NCI-H1694 (cell line): ENCODE data around the gene FTCD.

Experiments used
- DNase-seq: peaks from one replicate; lab custom pipeline; 2025; lab: John Stamatoyannopoulos, UW

Gene FTCD

GRCh38 chr21:46154155-46154954 lies 1.0 kb downstream of the FTCD start:
- no peak for DNase-seq

GRCh38 chr21:46153247-46154154 lies 1.9 kb downstream of the FTCD start:
- peak; percentile 65 for DNase-seq

- DNase-seq, result no peak
Measured at GRCh38 chr21:46152927-46153246, 2.5 kb downstream of the FTCD start.

GRCh38 chr21:46151989-46152926 lies 3.1 kb downstream of the FTCD start:
- DNase-seq, result no peak

- no peak for DNase-seq
Measured at GRCh38 chr21:46151261-46151988, 4.0 kb downstream of the FTCD start.

- DNase-seq, result no peak
Measured at GRCh38 chr21:46150491-46151121, 4.8 kb downstream of the FTCD start.

- no peak for DNase-seq
Measured at GRCh38 chr21:46150073-46150472, 5.3 kb downstream of the FTCD start.

- no peak for DNase-seq
Measured at GRCh38 chr21:46149205-46149901, 6.0 kb downstream of the FTCD start.

- DNase-seq, result no peak
Measured at GRCh38 chr21:46148106-46148505, 7.3 kb downstream of the FTCD start.

- DNase-seq, result peak; percentile 51
Measured at GRCh38 chr21:46147429-46147828, 8.0 kb downstream of the FTCD start.

GRCh38 chr21:46146856-46147255 lies 8.5 kb downstream of the FTCD start:
- no peak for DNase-seq

- DNase-seq, result no peak
Measured at GRCh38 chr21:46145840-46146691, 9.3 kb downstream of the FTCD start.

- DNase-seq, result no peak
Measured at GRCh38 chr21:46145159-46145839, 10.1 kb downstream of the FTCD start.

GRCh38 chr21:46144464-46145070 lies 10.8 kb downstream of the FTCD start:
- no peak for DNase-seq

- DNase-seq, result no peak
Measured at GRCh38 chr21:46142582-46143473, 12.6 kb downstream of the FTCD start.

- no peak for DNase-seq
Measured at GRCh38 chr21:46141767-46142581, 13.4 kb downstream of the FTCD start.
